Liver (tissue), 9 donors: ENCODE results near the gene CYP1A2. TPM values are rescaled to one million over a fixed set of nuclear protein-coding genes. Genes with fewer than 3 reads are reported as not detected.
"Not testable (repeated sequence)": the region's sequence is repeated elsewhere in the genome, so short reads cannot be mapped to it uniquely, and the experiment has no call there.

Experiments used
- DNase-seq: peaks from one replicate; pipeline ENCODE4 v3.0.0-alpha.2; 2017; ENCODE audit warnings: low spot score
- H3K27ac ChIP-seq, 2 donors: one replicate each; pipeline ENCODE4 v1.7.0; 2013; ENCODE audit warnings: inconsistent platforms in 2 of 2, low read length in 2 of 2, control low read depth in 1 of 2, low read depth in 1 of 2, mild to moderate bottlenecking in 1 of 2
- H3K27me3 ChIP-seq, 4 donors: one replicate each; pipeline versions ENCODE4 v1.6.1 to v1.7.0; 2013; ENCODE audit warnings: low read length in 3 of 4, inconsistent platforms in 1 of 4, mild to moderate bottlenecking in 1 of 4, moderate library complexity in 1 of 4; ENCODE audit not compliant: control insufficient read depth in 4 of 4, insufficient read depth in 4 of 4
- H3K36me3 ChIP-seq, 4 donors: one replicate each; pipeline versions ENCODE4 v1.6.1 to v1.7.0; 2013; ENCODE audit warnings: low read length in 3 of 4, mild to moderate bottlenecking in 3 of 4, low read depth in 1 of 4, moderate library complexity in 1 of 4; ENCODE audit not compliant: control insufficient read depth in 4 of 4, insufficient read depth in 3 of 4
- H3K4me1 ChIP-seq, 4 donors: one replicate each; pipeline versions ENCODE4 v1.6.1 to v1.7.0; 2013; ENCODE audit warnings: low read length in 3 of 4, mild to moderate bottlenecking in 3 of 4, moderate library complexity in 1 of 4; ENCODE audit not compliant: control insufficient read depth in 4 of 4, insufficient read depth in 4 of 4
- H3K4me3 ChIP-seq, 3 donors: one replicate each; pipeline versions ENCODE4 v1.6.1 to v1.7.0; 2013; ENCODE audit warnings: low read length in 3 of 3, control low read depth in 1 of 3, low read depth in 1 of 3, mild to moderate bottlenecking in 1 of 3
- H3K9ac ChIP-seq, 2 donors: one replicate each; pipeline ENCODE4 v1.7.0; 2013; ENCODE audit warnings: low read length in 2 of 2, mild to moderate bottlenecking in 2 of 2, moderate library complexity in 2 of 2, control low read depth in 1 of 2, low read depth in 1 of 2
- H3K9me3 ChIP-seq, 4 donors: one replicate each; pipeline versions ENCODE4 v1.6.1 to v1.7.0; 2013; ENCODE audit warnings: low read length in 3 of 4; ENCODE audit not compliant: control insufficient read depth in 4 of 4
- EGR1 ChIP-seq, 2 donors: IDR thresholded peaks; 2 replicates each; pipeline ENCODE4 v1.6.1; 2016 to 2018; ENCODE audit warnings: antibody characterized with exemption in 2 of 2, low read depth in 2 of 2
- FOXA1 ChIP-seq: IDR thresholded peaks from 2 replicates; pipeline ENCODE4 v1.6.1; 2016; ENCODE audit warnings: antibody characterized with exemption
- FOXA2 ChIP-seq: IDR thresholded peaks from 2 replicates; pipeline ENCODE4 v1.6.1; 2016; ENCODE audit warnings: antibody characterized with exemption
- GABPA ChIP-seq, 2 donors: IDR thresholded peaks in 1 of 2; conservative IDR thresholded peaks in 1 of 2; 2 replicates each; pipeline ENCODE4 v1.6.1; 2016; ENCODE audit warnings: antibody characterized with exemption in 2 of 2, mild to moderate bottlenecking in 1 of 2, moderate library complexity in 1 of 2
- HNF4A ChIP-seq, 2 donors: conservative IDR thresholded peaks; 2 replicates each; pipeline ENCODE4 v1.6.1; 2016; ENCODE audit warnings: antibody characterized with exemption in 2 of 2, mild to moderate bottlenecking in 2 of 2
- JUND ChIP-seq, 2 donors: IDR thresholded peaks; 2 replicates each; pipeline ENCODE4 v1.6.1; 2016; ENCODE audit warnings: antibody characterized with exemption in 2 of 2
- MAX ChIP-seq: IDR thresholded peaks from 2 replicates; pipeline ENCODE4 v1.6.1; 2016; ENCODE audit warnings: antibody characterized with exemption
- RAD21 ChIP-seq, 2 donors: IDR thresholded peaks; 2 replicates each; pipeline ENCODE4 v1.6.1; 2016; ENCODE audit warnings: antibody characterized with exemption in 2 of 2, mild to moderate bottlenecking in 2 of 2
- RXRA ChIP-seq, 2 donors: IDR thresholded peaks; 2 replicates each; pipeline ENCODE4 v1.6.1; 2017 to 2018; ENCODE audit warnings: antibody characterized with exemption in 2 of 2, mild to moderate bottlenecking in 1 of 2
- SP1 ChIP-seq: IDR thresholded peaks from 2 replicates; pipeline ENCODE4 v1.6.1; 2018; ENCODE audit warnings: antibody characterized with exemption, mild to moderate bottlenecking
- TAF1 ChIP-seq: conservative IDR thresholded peaks from 2 replicates; pipeline ENCODE4 v1.6.1; 2016; ENCODE audit warnings: antibody characterized with exemption, mild to moderate bottlenecking
- YY1 ChIP-seq: IDR thresholded peaks from 2 replicates; pipeline ENCODE4 v1.6.1; 2016; ENCODE audit warnings: antibody characterized with exemption, mild to moderate bottlenecking
- WGBS: extraction: QIAGEN DNeasy Blood & Tissue Kit; methylation state at CpG from one replicate; pipeline ENCODE4 v1.1.7; 2013; 5-methylcytosine and 5-hydroxymethylcytosine counted together
- polyA plus RNA-seq, 2 donors: library from polyadenylated mRNA; stranded (reverse) in 1 of 2; unstranded in 1 of 2; fragments of 200-250 nt in 1 of 2; fragments of >200 nt in 1 of 2; fragmentation: Nextera tagmentation in 1 of 2; extraction: Ambion mirVana in 1 of 2; gene quantifications; one replicate each; pipeline versions ENCODE4 v1.2.1 to v1.2.3, GENCODE V29; 2013 to 2015
- total RNA-seq, 2 donors: library from RNA; depleted of rRNA; stranded (reverse); fragments of >200 nt; gene quantifications; one replicate each; pipeline ENCODE4 v1.2.3, GENCODE V29; 2014
- TF ChIP-seq, protein P1 (sequence below): IDR thresholded peaks from 2 replicates; pipeline ENCODE4 v1.6.1; 2016; ENCODE audit warnings: antibody characterized with exemption
- TF ChIP-seq, protein P2 (sequence below): IDR thresholded peaks from 2 replicates; pipeline ENCODE4 v1.6.1; 2016; ENCODE audit warnings: antibody characterized with exemption
- donor health status: healthy.
- donor health status: healthy.
- donor health status: healthy.
- donor health status: healthy.
- donor health status: healthy.

Gene CYP1A2
- total and polyA plus RNA-seq, 4 donors = 21.8 to 32.5 (median 31.7) TPM; not detected in 1

- H3K9me3 ChIP-seq = no peaks in the 10 kb centered on the region
- WGBS = 92% methylated on average over 5 of the region's 5 CpGs
- no peaks in the 10 kb centered on the region for H3K27me3 ChIP-seq
These were observed 15.8 kb upstream of the CYP1A2 start for GRCh38 chr15:74732846-74733245.

GRCh38 chr15:74733269-74733668 lies 15.4 kb upstream of the CYP1A2 start:
- H3K27ac ChIP-seq = no peak overlapping the region
- TF ChIP-seq TAF1 (no peak), JUND (IDR thresholded peaks at IDR 0.05) (no peak), RXRA (IDR thresholded peaks at IDR 0.05) (no peak), FOXA1 (no peak), GABPA (IDR thresholded peaks at IDR 0.05 in 1 of 2, conservative IDR thresholded peaks at IDR 0.05 in 1 of 2) (no peak), YY1 (no peak), EGR1 (IDR thresholded peaks at IDR 0.05; ENCODE audit: low read depth in 2 of 2) (no peak), RAD21 (IDR thresholded peaks at IDR 0.05) (no peak), FOXA2 (no peak)
- TF ChIP-seq, protein P1, sequence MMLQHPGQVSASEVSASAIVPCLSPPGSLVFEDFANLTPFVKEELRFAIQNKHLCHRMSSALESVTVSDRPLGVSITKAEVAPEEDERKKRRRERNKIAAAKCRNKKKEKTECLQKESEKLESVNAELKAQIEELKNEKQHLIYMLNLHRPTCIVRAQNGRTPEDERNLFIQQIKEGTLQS = no peak
- TF ChIP-seq, protein P2, sequence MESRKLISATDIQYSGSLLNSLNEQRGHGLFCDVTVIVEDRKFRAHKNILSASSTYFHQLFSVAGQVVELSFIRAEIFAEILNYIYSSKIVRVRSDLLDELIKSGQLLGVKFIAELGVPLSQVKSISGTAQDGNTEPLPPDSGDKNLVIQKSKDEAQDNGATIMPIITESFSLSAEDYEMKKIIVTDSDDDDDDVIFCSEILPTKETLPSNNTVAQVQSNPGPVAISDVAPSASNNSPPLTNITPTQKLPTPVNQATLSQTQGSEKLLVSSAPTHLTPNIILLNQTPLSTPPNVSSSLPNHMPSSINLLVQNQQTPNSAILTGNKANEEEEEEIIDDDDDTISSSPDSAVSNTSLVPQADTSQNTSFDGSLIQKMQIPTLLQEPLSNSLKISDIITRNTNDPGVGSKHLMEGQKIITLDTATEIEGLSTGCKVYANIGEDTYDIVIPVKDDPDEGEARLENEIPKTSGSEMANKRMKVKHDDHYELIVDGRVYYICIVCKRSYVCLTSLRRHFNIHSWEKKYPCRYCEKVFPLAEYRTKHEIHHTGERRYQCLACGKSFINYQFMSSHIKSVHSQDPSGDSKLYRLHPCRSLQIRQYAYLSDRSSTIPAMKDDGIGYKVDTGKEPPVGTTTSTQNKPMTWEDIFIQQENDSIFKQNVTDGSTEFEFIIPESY = no peak

More at GRCh38 chr15:74732846-74733245, 15.8 kb upstream of the CYP1A2 start:
- no peak for DNase-seq
- Histone ChIP-seq H3K36me3 (no peaks in the 10 kb centered on the region), H3K4me3 (no peak overlapping the region), H3K9ac (no peak overlapping the region), H3K27ac (no peak overlapping the region), H3K4me1 (peaks cover 5 to 49% (median 31%) of the 10 kb centered on the region in 4 donors)
- TF ChIP-seq, protein P2 = no peak
- TF ChIP-seq, protein P1 = no peak
- TF ChIP-seq TAF1 (no peak), FOXA2 (no peak), EGR1 (IDR thresholded peaks at IDR 0.05; ENCODE audit: low read depth in 2 of 2) (no peak), GABPA (IDR thresholded peaks at IDR 0.05 in 1 of 2, conservative IDR thresholded peaks at IDR 0.05 in 1 of 2) (no peak)

GRCh38 chr15:74735305-74735704 lies 13.3 kb upstream of the CYP1A2 start:
- no peaks in the 10 kb centered on the region for H3K9me3 ChIP-seq
- DNase-seq = no peak
- peaks cover 5 to 42% (median 25%) of the 10 kb centered on the region in 4 donors for H3K4me1 ChIP-seq
- peak overlapping the region; percentile 44 to 50 for H3K27ac ChIP-seq
- no peak overlapping the region for H3K4me3 ChIP-seq
- WGBS = 41% methylated on average over 3 of the region's 3 CpGs
- TF ChIP-seq SP1 = peak; percentile 50
- TF ChIP-seq, protein P2 = no peak
- peak; percentile 53 to 66 for TF ChIP-seq HNF4A (conservative IDR thresholded peaks at IDR 0.05)
- peak; percentile 13 to 26 for TF ChIP-seq RAD21 (IDR thresholded peaks at IDR 0.05)
- peak; percentile 18 for TF ChIP-seq MAX
- peak; percentile 56 to 70 for TF ChIP-seq RXRA (IDR thresholded peaks at IDR 0.05)
- TF ChIP-seq EGR1 (IDR thresholded peaks at IDR 0.05; ENCODE audit: low read depth in 2 of 2) = no peak
- H3K9ac ChIP-seq = no peak overlapping the region
- no peaks in the 10 kb centered on the region for H3K36me3 ChIP-seq
- no peaks in the 10 kb centered on the region for H3K27me3 ChIP-seq

More at GRCh38 chr15:74733269-74733668, 15.4 kb upstream of the CYP1A2 start:
- Histone ChIP-seq H3K9ac (no peak overlapping the region), H3K27me3 (no peaks in the 10 kb centered on the region), H3K4me1 (peaks cover 5 to 48% (median 31%) of the 10 kb centered on the region in 4 donors), H3K4me3 (no peak overlapping the region), H3K9me3 (no peaks in the 10 kb centered on the region), H3K36me3 (no peaks in the 10 kb centered on the region)
- WGBS = 95% methylated on average over 3 of the region's 3 CpGs
- DNase-seq = no peak

DNA sequence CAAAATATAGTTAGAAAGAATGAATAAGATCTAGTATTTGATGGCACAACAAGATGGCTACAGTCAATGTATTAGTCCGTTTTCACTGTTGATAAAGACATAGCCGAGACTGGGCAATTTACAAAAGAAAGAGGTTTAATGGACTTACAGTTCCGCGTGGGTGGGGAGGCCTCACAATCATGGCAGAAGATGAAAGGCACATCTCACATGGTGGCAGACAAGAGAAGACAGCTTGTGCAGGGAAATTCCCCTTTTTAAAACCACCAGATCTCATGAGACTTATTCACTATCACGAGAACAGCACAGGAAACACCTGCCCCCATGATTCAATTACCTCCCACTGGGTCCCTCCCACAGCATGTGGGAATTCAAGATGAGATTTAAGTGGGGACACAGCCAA lies 10.4 kb upstream of the CYP1A2 start:
- not testable (repeated sequence) for H3K4me3 ChIP-seq, H3K9ac ChIP-seq, DNase-seq, H3K9me3 ChIP-seq, H3K27ac ChIP-seq, H3K36me3 ChIP-seq, H3K27me3 ChIP-seq
- WGBS = 78% methylated on average over 5 of the region's 5 CpGs
- H3K4me1 ChIP-seq = peaks cover 0 to 15% (median 9%) of the 10 kb centered on the region in 4 donors
